GM12878 (cell line): ENCODE results near the gene CSMD2. TPM values are rescaled to one million over a fixed set of nuclear protein-coding genes. Genes with fewer than 3 reads are reported as not detected.

ENCODE experiments used
- ATAC-seq: fragments of 200-7000 bp; cut with Tn5 transposase; 3 replicates; pipeline ENCODE4 v1.9.1; 2020; ENCODE audit warnings: mild to moderate bottlenecking, moderate library complexity
- BruUV-seq: library from RNA; stranded (reverse); fragments of 400-500 nt; replicated peaks from 2 replicates; lab custom pipeline; 2021; lab: Mats Ljungman, UMichigan
- CTCF ChIA-PET: fragments of 300-600 bp; sonication (Branson Sonifier 250); formaldehyde crosslinking; extraction: SDS; loops from one replicate; lab custom pipeline; 2021; ENCODE audit warnings: inconsistent platforms; lab: Yijun Ruan, JAX
- POLR2A ChIA-PET: fragments of 350-600 bp; formaldehyde crosslinking; extraction: SDS; loops from one replicate; lab custom pipeline; 2021; ENCODE audit warnings: inconsistent platforms; lab: Charles Lee
- RAD21 ChIA-PET: fragments of 300-600 bp; sonication (Branson Sonifier 250); formaldehyde crosslinking; loops from one replicate; lab custom pipeline; 2023; ENCODE audit warnings: antibody characterized with exemption; ENCODE audit not compliant: unreplicated experiment; lab: Charles Lee
- SMC1A ChIA-PET: fragments of 300-600 bp; sonication (Branson Sonifier 250); formaldehyde crosslinking; loops from one replicate; lab custom pipeline; 2023; ENCODE audit not compliant: unreplicated experiment, uncharacterized antibody; lab: Charles Lee
- DNase-seq: peaks from one replicate; pipeline ENCODE4 v3.0.0-alpha.2; 2011; ENCODE audit warnings: low read depth, low spot score
- FAIRE-seq: peaks from 3 replicates; lab custom pipeline; 2011; peaks lifted over from hg19 to GRCh38; lab: Jason Lieb, UNC
- H2AFZ ChIP-seq: 2 replicates; pipeline ENCODE4 v1.6.0; 2011; ENCODE audit warnings: low read depth, low read length, control low read depth; ENCODE audit not compliant: control insufficient read depth
- H3K27ac ChIP-seq: 2 replicates; pipeline ENCODE4 v1.5.1; 2011; ENCODE audit warnings: control low read depth; ENCODE audit not compliant: control insufficient read depth, insufficient read depth
- H3K27me3 ChIP-seq, 2 experiments: replicated peaks in 1 of 2; 2 replicates each; pipeline versions ENCODE4 v1.6.0 to v1.6.1; 2011; ENCODE audit warnings: low read length in 1 of 2; ENCODE audit not compliant: control insufficient read depth in 2 of 2, insufficient read depth in 2 of 2
- H3K36me3 ChIP-seq, 2 experiments: 2 replicates each; pipeline ENCODE4 v1.5.1; 2011; ENCODE audit warnings: low read length in 1 of 2; ENCODE audit not compliant: control insufficient read depth in 2 of 2, insufficient read depth in 2 of 2
- H3K4me1 ChIP-seq: 2 replicates; pipeline ENCODE4 v1.6.1; 2011; ENCODE audit warnings: mild to moderate bottlenecking, low read length, moderate library complexity, mixed read lengths; ENCODE audit not compliant: control insufficient read depth, insufficient read depth
- H3K4me2 ChIP-seq: 2 replicates; pipeline ENCODE4 v1.6.0; 2011; ENCODE audit warnings: control low read depth; ENCODE audit not compliant: control insufficient read depth, insufficient read depth
- H3K4me3 ChIP-seq: fragments of 200-600 bp; sonication (generic); 2 replicates; pipeline ENCODE4 v1.5.1; 2016
- H3K79me2 ChIP-seq: 2 replicates; pipeline ENCODE4 v1.6.0; 2011; ENCODE audit warnings: low read length; ENCODE audit not compliant: control insufficient read depth, insufficient read depth
- H3K9ac ChIP-seq: 2 replicates; pipeline ENCODE4 v1.8.0; 2011; ENCODE audit warnings: low read length, control low read depth, mixed read lengths; ENCODE audit not compliant: control insufficient read depth, insufficient read depth
- H3K9me3 ChIP-seq: replicated peaks from 3 replicates; pipeline ENCODE4 v1.5.1; 2011; ENCODE audit warnings: mild to moderate bottlenecking, low read length; ENCODE audit not compliant: control insufficient read depth, insufficient read depth
- H4K20me1 ChIP-seq: 2 replicates; pipeline ENCODE4 v1.6.0; 2011; ENCODE audit not compliant: control insufficient read depth, insufficient read depth
- BCLAF1 ChIP-seq: fragments of 450-650 bp; IDR thresholded peaks from 2 replicates; pipeline ENCODE4 v1.6.1; 2017; ENCODE audit warnings: antibody characterized with exemption, mild to moderate bottlenecking, moderate library complexity
- CHD1 ChIP-seq: IDR thresholded peaks from 2 replicates; pipeline ENCODE4 v1.6.1; 2012; ENCODE audit warnings: low read depth, low read length, improper control_type of control experiment
- CREM ChIP-seq: IDR thresholded peaks from 2 replicates; pipeline ENCODE4 v1.6.1; 2014; ENCODE audit warnings: antibody characterized with exemption, low read depth
- E2F4 ChIP-seq: IDR thresholded peaks from 2 replicates; pipeline ENCODE4 v1.6.1; 2012; ENCODE audit warnings: low read depth, low read length, improper control_type of control experiment
- EGR1 ChIP-seq, 2 experiments: IDR thresholded peaks; 1 replicate in 1 of 2; 2 replicates in 1 of 2; pipeline ENCODE4 v1.6.1; 2011 to 2012; ENCODE audit warnings: low read depth in 2 of 2, low read length in 2 of 2, borderline replicate concordance in 1 of 2, mild to moderate bottlenecking in 1 of 2, moderate library complexity in 1 of 2
- GATAD2B ChIP-seq: fragments of 450-650 bp; conservative IDR thresholded peaks from 2 replicates; pipeline ENCODE4 v1.6.1; 2017; ENCODE audit warnings: low read depth, mild to moderate bottlenecking, moderate library complexity
- HDAC6 ChIP-seq: fragments of 200-600 bp; sonication (generic); IDR thresholded peaks from one replicate; pipeline ENCODE4 v1.8.0; 2017; ENCODE audit warnings: antibody characterized with exemption; ENCODE audit not compliant: unreplicated experiment
- MEF2A ChIP-seq: IDR thresholded peaks from 2 replicates; pipeline ENCODE4 v1.6.1; 2011; ENCODE audit warnings: low read depth, mild to moderate bottlenecking, low read length, moderate library complexity; ENCODE audit not compliant: insufficient read depth
- NR2C2 ChIP-seq: IDR thresholded peaks from 2 replicates; pipeline ENCODE4 v1.6.1; 2011; ENCODE audit warnings: borderline replicate concordance, low read depth; ENCODE audit not compliant: control insufficient read depth, insufficient read length
- PAX8 ChIP-seq: fragments of 450-650 bp; IDR thresholded peaks from 2 replicates; pipeline ENCODE4 v1.6.1; 2017; ENCODE audit warnings: mild to moderate bottlenecking, moderate library complexity
- RUNX3 ChIP-seq: IDR thresholded peaks from 2 replicates; pipeline ENCODE4 v1.6.1; 2012; ENCODE audit warnings: low read length, inconsistent platforms
- SRF ChIP-seq, 2 experiments: IDR thresholded peaks; 2 replicates each; pipeline ENCODE4 v1.6.1; 2011; ENCODE audit warnings: low read depth in 2 of 2, low read length in 2 of 2, mild to moderate bottlenecking in 1 of 2, moderate library complexity in 1 of 2
- SUPT20H ChIP-seq: IDR thresholded peaks from 2 replicates; pipeline ENCODE4 v1.6.1; 2011; ENCODE audit warnings: low read depth, mild to moderate bottlenecking, low read length, moderate library complexity, borderline replicate concordance; ENCODE audit not compliant: control insufficient read depth
- TBL1XR1 ChIP-seq: IDR thresholded peaks from 2 replicates; pipeline ENCODE4 v1.6.1; 2012; ENCODE audit warnings: low read depth, low read length, improper control_type of control experiment
- TCF12 ChIP-seq: IDR thresholded peaks from 2 replicates; pipeline ENCODE4 v1.6.1; 2011; ENCODE audit warnings: low read depth, mild to moderate bottlenecking, low read length
- in situ Hi-C: fragments of 300-500 bp; cut with MboI; formaldehyde crosslinking; loops from 9 replicates; pipeline ENCODE4 v1.14.3; 2018; ENCODE audit warnings: mixed read lengths
- intact Hi-C: fragments of 100-400 bp; cut with micrococcal nuclease; formaldehyde crosslinking; loops from one replicate; pipeline ENCODE4 v1.14.2; 2022; ENCODE audit not compliant: unreplicated experiment
- polyA plus RNA-seq, 11 experiments: library from polyadenylated mRNA; depleted of rRNA in 4 of 11; unstranded in 6 of 11; stranded (reverse) in 5 of 11; fragments of >200 nt; fragmentation: Nextera tagmentation in 4 of 11; fragmentation: Illumina TruSeq in 1 of 11; extraction: Ambion mirVana in 4 of 11; extraction: Trizol in 1 of 11; gene quantifications; 1 replicate in 1 of 11; 2 replicates in 10 of 11; pipeline versions ENCODE4 v1.2.1 to v1.2.3, GENCODE V29; 2011 to 2016; ENCODE audit warnings: inconsistent platforms in 2 of 11, missing spikeins in 2 of 11, low read depth in 1 of 11
- total RNA-seq, 4 experiments: library from RNA; depleted of rRNA in 3 of 4; stranded (reverse); fragments of >200 nt in 3 of 4; fragmentation: Illumina TruSeq in 1 of 4; extraction: Trizol in 1 of 4; gene quantifications; 2 replicates each; pipeline versions ENCODE4 v1.2.1 to v1.2.3, GENCODE V29; 2013 to 2021

CSMD2 gene
- total and polyA plus RNA-seq, 10 of the 15 experiments (the other 5 are each of a cell fraction or from before 2014, with no cell fraction given): under 0.01 TPM; not detected in 9

- ATAC-seq: no peak
- no peaks in the 10 kb centered on the region for H3K79me2 ChIP-seq
Observed at GRCh38 chr1:33872275-33872674, 292.8 kb downstream of the CSMD2 start.

More at GRCh38 chr1:33872275-33872674, 292.8 kb downstream of the CSMD2 start:
- TF ChIP-seq MEF2A (no peak), TBL1XR1 (no peak), E2F4 (no peak), CREM (no peak), SUPT20H (no peak), SRF (IDR thresholded peaks at IDR 0.05; ENCODE audit: low read depth in 2 of 2, low read length in 2 of 2) (no peak), CHD1 (no peak), HDAC6 (no peak), NR2C2 (no peak), RUNX3 (no peak), EGR1 (IDR thresholded peaks at IDR 0.05; ENCODE audit: borderline replicate concordance in 1 of 2, low read depth in 2 of 2, low read length in 2 of 2) (no peak), BCLAF1 (no peak), GATAD2B (no peak), PAX8 (no peak), TCF12 (no peak)
- Histone ChIP-seq H3K9ac (no peak overlapping the region), H3K4me1 (no peaks in the 10 kb centered on the region), H3K27me3 (no peaks in the 10 kb centered on the region; a peak in 1 of 4 replicates), H3K4me3 (no peak overlapping the region), H3K4me2 (no peak overlapping the region), H3K9me3 (no peaks in the 10 kb centered on the region; the same call in 2 of the 3 replicates), H3K36me3 (no peaks in the 10 kb centered on the region), H2AFZ (no peak overlapping the region), H3K27ac (no peak overlapping the region), H4K20me1 (no peaks in the 10 kb centered on the region)
- no TSS peak for BruUV-seq
- POLR2A ChIA-PET: no interaction called here
- CTCF ChIA-PET: interaction anchor here (1.2 to 1.5 kb wide), 2 partner anchors 11 to 142 kb away, joined by 3 read pairs; no protein-coding TSS in a partner anchor
- in situ Hi-C loops (no loop called here), intact Hi-C loops (no loop called here)
- RAD21 ChIA-PET: no interaction called here
- FAIRE-seq (no peak), DNase-seq (no peak)
- SMC1A ChIA-PET: no interaction called here
